HepG2 (cell line): ENCODE data around the gene PPRC1. TPM values are rescaled to one million over a fixed set of nuclear protein-coding genes. Genes with fewer than 3 reads are reported as not detected.

Source experiments
- EEA1 ChIP-seq: sonication (generic); formaldehyde crosslinking; IDR thresholded peaks from 2 replicates; pipeline ENCODE4 v1.5.1; 2020; ENCODE audit warnings: mild to moderate bottlenecking, missing genetic modification reagents, borderline replicate concordance
- EP300 ChIP-seq, 3 experiments: sonication (generic) in 1 of 3; formaldehyde crosslinking in 1 of 3; IDR thresholded peaks; 2 replicates each; pipeline versions ENCODE4 v1.5.1 to v1.6.1; 2011 to 2020; ENCODE audit warnings: low read depth in 2 of 3, low read length in 2 of 3, borderline replicate concordance in 1 of 3, improper control_type of control experiment in 1 of 3, mild to moderate bottlenecking in 1 of 3, missing genetic modification reagents in 1 of 3, moderate library complexity in 1 of 3
- FOSL2 ChIP-seq: sonication (generic); formaldehyde crosslinking; IDR thresholded peaks from 2 replicates; pipeline ENCODE4 v1.4.0; 2020; ENCODE audit warnings: missing genetic modification reagents
- MTF2 ChIP-seq: sonication (generic); formaldehyde crosslinking; IDR thresholded peaks from 2 replicates; pipeline ENCODE4 v1.5.0; 2020; ENCODE audit warnings: missing genetic modification reagents, borderline replicate concordance
- NAIF1 ChIP-seq: sonication (generic); formaldehyde crosslinking; IDR thresholded peaks from 2 replicates; pipeline ENCODE4 v1.5.0; 2020; ENCODE audit warnings: mild to moderate bottlenecking, missing genetic modification reagents, borderline replicate concordance
- SP1 ChIP-seq, 2 experiments: fragments of 450-650 bp in 1 of 2; sonication (generic) in 1 of 2; formaldehyde crosslinking in 1 of 2; IDR thresholded peaks; 2 replicates each; pipeline versions ENCODE4 v1.4.0 to v1.6.1; 2016 to 2020; ENCODE audit warnings: missing genetic modification reagents in 1 of 2
- USF2 ChIP-seq, 2 experiments: sonication (generic) in 1 of 2; formaldehyde crosslinking in 1 of 2; IDR thresholded peaks; 2 replicates each; pipeline versions ENCODE4 v1.5.1 to v1.6.1; 2011 to 2020; ENCODE audit warnings: borderline replicate concordance in 1 of 2, low read depth in 1 of 2, low read length in 1 of 2, mild to moderate bottlenecking in 1 of 2, missing genetic modification reagents in 1 of 2, moderate library complexity in 1 of 2
- ZBTB4 ChIP-seq: sonication (generic); formaldehyde crosslinking; IDR thresholded peaks from 2 replicates; pipeline ENCODE4 v1.4.0; 2020; ENCODE audit warnings: missing genetic modification reagents, mild to moderate bottlenecking, borderline replicate concordance
- ZFP91 ChIP-seq: sonication (generic); formaldehyde crosslinking; IDR thresholded peaks from 2 replicates; pipeline ENCODE4 v1.9.0; 2022; ENCODE audit warnings: missing genetic modification reagents, mild to moderate bottlenecking, borderline replicate concordance
- ZGPAT ChIP-seq: IDR thresholded peaks from 2 replicates; pipeline ENCODE4 v1.6.1; 2016; ENCODE audit warnings: mild to moderate bottlenecking
- ZNF569 ChIP-seq: sonication (generic); formaldehyde crosslinking; IDR thresholded peaks from 2 replicates; pipeline ENCODE4 v1.5.0; 2020; ENCODE audit warnings: mild to moderate bottlenecking, missing genetic modification reagents, moderate library complexity, borderline replicate concordance
- ZNF574 ChIP-seq: sonication (generic); formaldehyde crosslinking; IDR thresholded peaks from 2 replicates; pipeline ENCODE4 v1.4.0; 2020; ENCODE audit warnings: missing genetic modification reagents
- ZNF737 ChIP-seq: sonication (generic); formaldehyde crosslinking; IDR thresholded peaks from 2 replicates; pipeline ENCODE4 v1.5.0; 2020; ENCODE audit warnings: missing genetic modification reagents, mild to moderate bottlenecking, borderline replicate concordance
- polyA plus RNA-seq, 8 experiments: library from polyadenylated mRNA; depleted of rRNA in 3 of 8; stranded (reverse) in 7 of 8; unstranded in 1 of 8; fragments of >200 nt; fragmentation: Illumina TruSeq in 4 of 8; extraction: Trizol in 4 of 8; gene quantifications; 2 replicates each; pipeline versions ENCODE4 v1.2.1 to v1.2.3, GENCODE V29; 2011 to 2016; ENCODE audit warnings: low read depth in 4 of 8, missing spikeins in 1 of 8, mixed read lengths in 1 of 8; ENCODE audit not compliant: insufficient read depth in 1 of 8
- total RNA-seq, 5 experiments: library from RNA; depleted of rRNA; stranded (reverse); fragments of >200 nt; fragmentation: Illumina TruSeq; extraction: Trizol; gene quantifications; 2 replicates each; pipeline ENCODE4 v1.2.3, GENCODE V29; 2016; ENCODE audit warnings: low read depth in 1 of 5

PPRC1 gene
- total and polyA plus RNA-seq, 2 of the 13 experiments (the other 11 are each of a cell fraction or from before 2014, with no cell fraction given), result 18.7 to 24.2 TPM

GRCh38 chr10:102132563-102133372 lies at the start of gene PPRC1 (continued):
- no peak; the same call in 1 of the 2 replicates for TF ChIP-seq USF2 (IDR thresholded peaks at IDR 0.05; ENCODE audit: low read depth, low read length)
- no peak for TF ChIP-seq USF2 (CRISPR knock-in tag; IDR thresholded peaks at IDR 0.05; ENCODE audit: borderline replicate concordance)
- TF ChIP-seq EP300 (IDR thresholded peaks at IDR 0.05; ENCODE audit: low read depth in 2 of 2, low read length in 2 of 2), result 0 out of 4 replicates have a peak, but pooled peaks of 1 of the 2 experiments have one; percentile 11
- TF ChIP-seq EP300 (CRISPR knock-in tag; IDR thresholded peaks at IDR 0.05; ENCODE audit: borderline replicate concordance), result peak; percentile 9; the same call in 1 of the 2 replicates
- no peak for TF ChIP-seq SP1 (IDR thresholded peaks at IDR 0.05)
- TF ChIP-seq SP1 (CRISPR knock-in tag; IDR thresholded peaks at IDR 0.05), result peak; percentile 37; the same call in 1 of the 2 replicates
- peak; percentile 27; the same call in 1 of the 2 replicates for TF ChIP-seq ZBTB4 (CRISPR knock-in tag)
- 0 out of 2 replicates have a peak, but pooled peaks have one; percentile 37 for TF ChIP-seq MTF2 (CRISPR knock-in tag)
- TF ChIP-seq ZFP91 (CRISPR knock-in tag), result peak; percentile 63; the same call in 1 of the 2 replicates
- TF ChIP-seq ZGPAT (CRISPR knock-in tag), result peak; percentile 96
- peak; percentile 44; the same call in 1 of the 2 replicates for TF ChIP-seq FOSL2
- 0 out of 2 replicates have a peak, but pooled peaks have one; percentile 37 for TF ChIP-seq ZNF569 (CRISPR knock-in tag)
- TF ChIP-seq EEA1, result peak; percentile 68; the same call in 1 of the 2 replicates
- TF ChIP-seq NAIF1, result peak; percentile 42; the same call in 1 of the 2 replicates
- no peak for TF ChIP-seq ZNF737 (CRISPR knock-in tag)
- peak; percentile 97 for TF ChIP-seq ZNF574 (CRISPR knock-in tag)
